HG02981 (cell line): ENCODE results near the gene RBM33.
A peak's percentile ranks its signal among the peaks of the same experiment; 100 is the strongest.
"Not testable (repeated sequence)": the region's sequence is repeated elsewhere in the genome, so short reads cannot be mapped to it uniquely, and the experiment has no call there.

Experiments
- ATAC-seq: cut with Tn5 transposase; IDR thresholded peaks from one replicate; pipeline ENCODE4 v1.9.1; 2021; ENCODE audit warnings: mild to moderate bottlenecking, moderate library complexity; ENCODE audit not compliant: unreplicated experiment

Gene RBM33

DNA sequence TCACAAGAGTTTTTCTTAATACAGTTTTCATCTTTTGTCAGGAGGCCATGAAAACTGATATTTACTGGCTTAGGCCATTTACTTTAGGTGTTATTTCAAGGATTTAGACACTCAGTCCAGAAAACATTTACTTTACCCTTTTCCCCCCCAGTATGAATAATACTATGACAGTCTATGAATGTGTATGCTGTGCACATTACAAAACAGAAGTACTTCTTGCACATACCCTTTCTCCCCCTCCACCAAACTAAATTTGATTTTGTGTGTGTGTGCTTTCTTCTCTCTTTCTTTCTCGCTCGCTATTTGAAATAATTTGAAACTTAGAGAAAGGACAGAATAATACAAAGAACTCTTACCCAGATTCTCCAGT is 41.3 kb downstream of the RBM33 start:
- peak; percentile 18 for ATAC-seq

GRCh38 chr7:155686620-155687324 is 42.3 kb downstream of the RBM33 start:
- ATAC-seq: not testable (repeated sequence)

GRCh38 chr7:155688237-155688636 is 43.8 kb downstream of the RBM33 start:
- ATAC-seq: not testable (repeated sequence)

DNA sequence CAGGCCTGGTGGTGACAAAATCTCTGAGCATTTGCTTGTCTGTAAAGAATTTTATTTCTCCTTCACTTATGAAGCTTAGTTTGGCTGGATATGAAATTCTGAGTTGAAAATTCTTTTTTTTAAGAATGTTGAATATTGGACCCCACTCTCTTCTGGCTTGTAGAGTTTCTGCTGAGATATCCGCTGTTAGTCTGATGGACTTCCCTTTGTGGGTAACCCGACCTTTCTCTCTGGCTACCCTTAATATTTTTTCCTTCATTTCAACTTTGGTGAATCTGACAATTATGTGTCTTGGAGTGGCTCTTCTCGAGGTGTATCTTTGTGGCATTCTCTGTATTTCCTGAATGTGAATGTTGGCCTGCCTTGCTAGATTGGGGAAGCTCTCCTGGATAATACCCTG is 46.2 kb downstream of the RBM33 start:
- not testable (repeated sequence) for ATAC-seq

DNA sequence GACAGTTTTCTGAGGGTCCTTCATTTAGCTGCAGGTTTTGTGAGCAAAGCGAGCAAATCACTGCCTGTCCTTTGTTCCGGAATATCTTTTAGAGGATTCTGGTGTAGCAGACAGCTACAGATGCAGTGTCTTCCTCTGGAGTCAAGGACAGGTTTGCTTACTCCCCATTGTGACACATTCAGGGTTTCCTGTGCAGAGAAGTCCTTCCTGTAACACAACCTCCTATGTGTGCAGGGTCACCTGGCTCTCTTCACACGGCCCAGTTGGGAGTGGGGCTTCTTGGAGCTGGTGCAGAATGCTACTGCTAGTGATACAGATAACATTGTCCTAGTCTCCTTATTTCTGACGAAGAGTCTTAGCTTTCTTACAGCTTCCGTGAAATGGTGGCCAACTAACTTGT is 47.9 kb downstream of the RBM33 start:
- ATAC-seq: no peak

- no peak for ATAC-seq
Measured at GRCh38 chr7:155693826-155694225, 49.4 kb downstream of the RBM33 start.

- no peak for ATAC-seq
Measured at GRCh38 chr7:155694851-155695250, 50.4 kb downstream of the RBM33 start.

DNA sequence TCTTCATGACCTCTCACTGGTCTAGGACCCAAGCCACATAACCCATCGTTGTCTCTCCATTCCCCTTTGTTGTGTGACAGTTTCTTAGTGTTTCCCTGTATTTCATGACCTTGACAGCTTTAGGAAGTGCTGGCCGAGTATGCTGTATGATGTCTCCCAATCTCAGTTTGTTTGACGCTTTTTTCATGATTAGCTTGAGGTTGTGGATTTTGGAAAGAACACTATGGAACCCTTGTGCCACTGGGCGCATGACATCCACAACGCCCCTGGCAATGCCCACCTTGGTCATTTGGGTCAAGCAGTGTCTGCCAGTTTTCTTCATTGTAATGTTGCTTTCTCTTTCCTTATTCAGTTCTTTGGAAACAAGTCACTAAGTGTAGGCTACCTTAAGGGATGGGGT is 52.3 kb downstream of the RBM33 start:
- no peak for ATAC-seq

DNA sequence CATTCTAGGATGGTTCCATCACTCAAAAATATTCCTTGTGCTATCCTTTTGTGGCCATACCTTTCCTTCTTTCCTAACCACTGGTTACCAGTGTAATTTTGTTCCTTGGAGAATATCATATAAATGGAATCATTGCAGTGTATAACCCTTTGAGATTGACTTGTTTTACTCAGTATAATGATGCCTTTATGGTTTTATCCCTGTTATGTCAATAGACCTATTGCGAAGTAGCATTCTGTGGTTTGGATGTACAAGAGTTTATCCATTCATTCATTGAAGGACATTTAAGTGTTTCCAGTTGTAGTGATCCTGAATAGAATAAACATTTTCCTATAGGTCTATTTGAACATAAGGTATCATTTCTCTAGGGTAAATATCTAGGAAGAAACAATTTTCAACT is 54.2 kb downstream of the RBM33 start:
- no peak for ATAC-seq

DNA sequence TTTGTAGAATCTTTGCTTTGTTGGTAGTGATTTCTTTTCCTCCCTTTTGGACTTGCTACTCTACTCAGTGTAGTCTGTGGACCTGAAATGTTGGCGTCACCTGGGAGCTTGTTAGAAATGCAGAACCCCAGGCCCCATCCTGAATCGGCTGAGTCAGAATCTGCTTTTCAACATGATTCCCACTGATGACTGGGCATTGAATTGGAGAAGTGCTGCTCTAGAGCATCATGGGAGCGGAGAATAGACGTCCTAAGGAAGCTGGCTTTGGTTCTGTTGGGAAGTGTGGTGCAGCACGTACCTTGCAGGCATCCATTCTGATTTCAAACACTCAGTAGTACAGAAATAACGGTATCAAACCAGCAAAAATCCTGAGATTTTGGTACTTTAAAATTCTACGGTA is 54.7 kb downstream of the RBM33 start:
- ATAC-seq: no peak

DNA sequence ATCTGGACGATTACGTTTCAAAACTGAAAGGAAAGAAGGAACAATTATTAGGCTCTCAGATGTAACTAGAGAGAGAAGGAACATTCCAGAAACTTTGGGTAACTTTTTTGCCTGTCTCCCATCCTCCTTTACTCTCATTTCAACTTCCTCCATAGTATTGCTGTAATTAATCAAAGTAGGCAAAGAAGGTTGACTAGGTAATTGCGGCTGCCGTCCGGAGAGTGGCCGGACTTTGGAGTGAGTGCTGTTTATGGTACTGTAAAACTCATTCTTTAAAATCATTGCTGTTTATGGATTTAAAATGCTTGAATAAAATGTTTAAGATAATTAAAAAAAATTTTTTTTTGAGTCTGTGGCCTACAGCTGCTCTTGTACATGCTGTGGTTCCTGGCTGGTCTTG is 56.4 kb downstream of the RBM33 start:
- ATAC-seq: no peak

GRCh38 chr7:155701972-155702544 is 57.6 kb downstream of the RBM33 start:
- no peak for ATAC-seq

GRCh38 chr7:155702616-155703015 is 58.2 kb downstream of the RBM33 start:
- no peak for ATAC-seq

DNA sequence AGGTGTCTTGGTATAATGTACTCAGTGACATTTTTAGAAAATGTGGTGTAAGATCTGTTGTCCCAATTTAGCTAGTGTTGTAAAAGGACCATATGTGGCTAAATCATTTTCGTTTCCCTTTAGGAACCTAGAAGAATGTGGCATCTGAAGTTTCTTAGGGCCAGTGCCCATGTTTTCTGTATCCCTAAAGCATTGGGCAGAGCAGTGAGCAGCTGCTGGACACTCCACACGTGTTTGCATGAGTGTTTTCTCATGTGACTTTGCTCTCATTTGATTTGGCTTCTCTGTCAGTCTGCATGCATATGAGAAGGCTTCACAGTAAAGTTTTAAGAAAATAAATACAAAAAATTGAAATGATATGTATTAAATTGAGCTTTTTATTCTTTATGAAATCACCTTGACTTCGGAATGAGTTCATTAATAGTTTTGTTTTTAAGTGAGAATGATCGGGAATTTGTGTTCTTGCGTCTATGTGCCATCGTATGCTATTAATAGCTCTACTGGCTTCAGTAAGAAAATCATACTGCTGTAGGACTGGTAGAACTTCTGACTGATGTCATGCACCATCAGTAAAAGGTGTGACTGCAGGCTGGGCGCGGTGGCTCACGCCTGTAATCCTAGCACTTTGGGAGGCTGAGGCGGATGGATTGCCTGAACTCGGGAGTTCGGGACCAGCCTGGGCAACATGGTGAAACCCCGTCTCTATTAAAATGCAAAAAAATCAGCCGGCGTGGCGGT is 61.3 kb downstream of the RBM33 start:
- no peak for ATAC-seq

- ATAC-seq: no peak
Measured at GRCh38 chr7:155706376-155706775, 61.9 kb downstream of the RBM33 start.

DNA sequence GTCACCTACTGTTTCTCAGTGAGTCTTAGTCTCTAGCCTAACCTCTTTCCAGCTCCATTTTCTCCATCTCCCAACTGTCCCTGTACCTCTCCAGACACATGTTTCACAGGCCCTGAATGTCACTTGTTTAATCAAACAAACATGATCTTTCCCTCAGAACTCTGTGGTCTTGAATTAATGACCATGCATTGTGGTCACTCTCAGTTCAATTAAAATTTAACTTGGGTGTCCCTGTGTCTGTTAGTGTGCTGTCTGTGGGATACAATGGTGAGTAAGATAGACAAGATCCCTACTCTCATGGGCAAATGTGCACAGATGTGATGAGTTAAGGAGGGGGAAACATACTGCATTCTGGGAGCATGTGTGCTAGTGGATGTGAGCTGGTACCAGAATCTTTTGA is 65.0 kb downstream of the RBM33 start:
- peak; percentile 67 for ATAC-seq

DNA sequence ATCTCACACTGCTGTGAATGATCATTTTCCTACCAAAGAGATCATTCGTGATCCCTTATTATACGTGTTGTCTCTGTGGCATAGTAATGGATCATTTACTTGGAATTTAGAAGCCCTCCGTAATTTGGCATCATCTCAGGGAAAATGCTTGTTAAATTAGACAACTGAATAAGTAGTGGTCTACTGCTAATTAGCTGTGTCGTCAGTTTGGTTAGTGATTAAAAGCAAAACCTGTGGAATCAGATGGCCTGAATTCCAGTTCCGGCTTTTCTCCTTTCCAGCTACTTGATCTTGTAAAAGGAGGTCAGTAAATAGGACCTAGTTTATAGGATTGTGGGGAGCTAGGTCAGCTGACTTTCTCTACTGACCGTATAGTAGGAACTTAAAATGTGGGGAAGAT is 65.6 kb downstream of the RBM33 start:
- ATAC-seq: no peak

- ATAC-seq: peak; percentile 53
Measured at GRCh38 chr7:155710530-155710929, 66.1 kb downstream of the RBM33 start.

DNA sequence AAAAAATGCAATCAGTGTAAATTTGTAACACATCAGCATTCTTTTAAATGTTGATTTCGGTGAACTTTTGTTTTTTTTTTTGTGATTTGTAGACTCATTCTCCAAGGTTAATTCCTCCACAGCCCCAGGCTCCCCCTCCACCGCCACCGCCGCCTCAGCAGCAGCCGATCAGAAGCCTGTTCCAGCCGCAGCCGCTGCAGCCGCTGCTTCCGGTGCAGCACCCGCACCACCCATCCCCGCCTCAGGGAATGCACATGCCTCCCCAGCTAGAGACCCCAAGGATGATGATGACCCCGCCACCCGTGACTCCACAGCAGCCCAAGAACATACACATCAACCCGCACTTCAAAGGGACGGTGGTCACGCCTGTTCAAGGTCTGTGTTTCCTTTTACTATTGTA is 66.6 kb downstream of the RBM33 start:
- no peak for ATAC-seq

- no peak for ATAC-seq
Measured at GRCh38 chr7:155713384-155713783, 68.9 kb downstream of the RBM33 start.

- no peak for ATAC-seq
Measured at GRCh38 chr7:155714702-155715101, 70.2 kb downstream of the RBM33 start.

GRCh38 chr7:155715111-155715805 is 70.8 kb downstream of the RBM33 start:
- no peak for ATAC-seq
